Measurements from ENCODE around the gene CTNS. TPM values are rescaled to one million over a fixed set of nuclear protein-coding genes. Genes with fewer than 3 reads are reported as not detected.

Gene CTNS
- polyA plus RNA-seq, 1 donor from 2014 or later: 8.8 TPM

DNA sequence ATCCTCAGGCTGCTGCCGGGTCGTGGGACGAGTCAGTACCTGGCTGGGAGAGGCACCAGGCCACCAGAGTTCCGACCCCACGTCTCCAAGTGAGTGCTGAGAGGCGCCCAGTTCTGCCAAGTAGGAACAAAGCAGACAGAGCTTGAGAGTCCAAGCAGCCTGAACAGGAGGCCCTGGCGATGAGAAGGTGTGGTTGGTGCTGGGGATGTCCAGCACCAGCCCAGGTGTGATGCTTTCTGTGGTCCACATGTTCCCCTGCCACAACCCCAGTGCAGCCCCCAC lies 21.0 kb downstream of the CTNS start:
- Histone ChIP-seq H3K4me3 (ENCODE audit: low read length) (no peak overlapping the region), H3F3A (ENCODE audit: insufficient read depth, low read length, poor library complexity, severe bottlenecking) (no peaks in the 10 kb centered on the region), H4K20me1 (ENCODE audit: insufficient read depth) (no peaks in the 10 kb centered on the region), H3K9ac (ENCODE audit: low read length) (no peak overlapping the region), H3K27me3 (ENCODE audit: insufficient read depth, low read depth, low read length) (no peaks in the 10 kb centered on the region), H3K36me3 (ENCODE audit: insufficient read depth, low read length) (no peaks in the 10 kb centered on the region), H3K4me2 (ENCODE audit: low read length) (no peak overlapping the region), H2AFZ (ENCODE audit: low read depth, low read length) (no peak overlapping the region), H3K9me3 (ENCODE audit: low read length) (no peaks in the 10 kb centered on the region), H3K79me2 (replicated peaks; ENCODE audit: insufficient read depth, low read length) (no peaks in the 10 kb centered on the region), H3K27ac (ENCODE audit: low read length) (no peak overlapping the region), H3K9me2 (ENCODE audit: insufficient read depth, low read length) (no peaks in the 10 kb centered on the region)
- no peak for TF ChIP-seq POLR2AphosphoS5 (IDR thresholded peaks at IDR 0.05)
- no peak for TF ChIP-seq SMC3 (conservative IDR thresholded peaks at IDR 0.05; ENCODE audit: poor library complexity)
- TF ChIP-seq EZH2 (IDR thresholded peaks at IDR 0.05; ENCODE audit: borderline replicate concordance, insufficient read depth, low read length, poor library complexity, severe bottlenecking): no peak
- TF ChIP-seq, protein P1, sequence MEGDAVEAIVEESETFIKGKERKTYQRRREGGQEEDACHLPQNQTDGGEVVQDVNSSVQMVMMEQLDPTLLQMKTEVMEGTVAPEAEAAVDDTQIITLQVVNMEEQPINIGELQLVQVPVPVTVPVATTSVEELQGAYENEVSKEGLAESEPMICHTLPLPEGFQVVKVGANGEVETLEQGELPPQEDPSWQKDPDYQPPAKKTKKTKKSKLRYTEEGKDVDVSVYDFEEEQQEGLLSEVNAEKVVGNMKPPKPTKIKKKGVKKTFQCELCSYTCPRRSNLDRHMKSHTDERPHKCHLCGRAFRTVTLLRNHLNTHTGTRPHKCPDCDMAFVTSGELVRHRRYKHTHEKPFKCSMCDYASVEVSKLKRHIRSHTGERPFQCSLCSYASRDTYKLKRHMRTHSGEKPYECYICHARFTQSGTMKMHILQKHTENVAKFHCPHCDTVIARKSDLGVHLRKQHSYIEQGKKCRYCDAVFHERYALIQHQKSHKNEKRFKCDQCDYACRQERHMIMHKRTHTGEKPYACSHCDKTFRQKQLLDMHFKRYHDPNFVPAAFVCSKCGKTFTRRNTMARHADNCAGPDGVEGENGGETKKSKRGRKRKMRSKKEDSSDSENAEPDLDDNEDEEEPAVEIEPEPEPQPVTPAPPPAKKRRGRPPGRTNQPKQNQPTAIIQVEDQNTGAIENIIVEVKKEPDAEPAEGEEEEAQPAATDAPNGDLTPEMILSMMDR (IDR thresholded peaks at IDR 0.05; ENCODE audit: poor library complexity, severe bottlenecking): no peak
- TF ChIP-seq, protein P2, sequence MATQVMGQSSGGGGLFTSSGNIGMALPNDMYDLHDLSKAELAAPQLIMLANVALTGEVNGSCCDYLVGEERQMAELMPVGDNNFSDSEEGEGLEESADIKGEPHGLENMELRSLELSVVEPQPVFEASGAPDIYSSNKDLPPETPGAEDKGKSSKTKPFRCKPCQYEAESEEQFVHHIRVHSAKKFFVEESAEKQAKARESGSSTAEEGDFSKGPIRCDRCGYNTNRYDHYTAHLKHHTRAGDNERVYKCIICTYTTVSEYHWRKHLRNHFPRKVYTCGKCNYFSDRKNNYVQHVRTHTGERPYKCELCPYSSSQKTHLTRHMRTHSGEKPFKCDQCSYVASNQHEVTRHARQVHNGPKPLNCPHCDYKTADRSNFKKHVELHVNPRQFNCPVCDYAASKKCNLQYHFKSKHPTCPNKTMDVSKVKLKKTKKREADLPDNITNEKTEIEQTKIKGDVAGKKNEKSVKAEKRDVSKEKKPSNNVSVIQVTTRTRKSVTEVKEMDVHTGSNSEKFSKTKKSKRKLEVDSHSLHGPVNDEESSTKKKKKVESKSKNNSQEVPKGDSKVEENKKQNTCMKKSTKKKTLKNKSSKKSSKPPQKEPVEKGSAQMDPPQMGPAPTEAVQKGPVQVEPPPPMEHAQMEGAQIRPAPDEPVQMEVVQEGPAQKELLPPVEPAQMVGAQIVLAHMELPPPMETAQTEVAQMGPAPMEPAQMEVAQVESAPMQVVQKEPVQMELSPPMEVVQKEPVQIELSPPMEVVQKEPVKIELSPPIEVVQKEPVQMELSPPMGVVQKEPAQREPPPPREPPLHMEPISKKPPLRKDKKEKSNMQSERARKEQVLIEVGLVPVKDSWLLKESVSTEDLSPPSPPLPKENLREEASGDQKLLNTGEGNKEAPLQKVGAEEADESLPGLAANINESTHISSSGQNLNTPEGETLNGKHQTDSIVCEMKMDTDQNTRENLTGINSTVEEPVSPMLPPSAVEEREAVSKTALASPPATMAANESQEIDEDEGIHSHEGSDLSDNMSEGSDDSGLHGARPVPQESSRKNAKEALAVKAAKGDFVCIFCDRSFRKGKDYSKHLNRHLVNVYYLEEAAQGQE (IDR thresholded peaks at IDR 0.05; ENCODE audit: borderline replicate concordance): no peak

DNA sequence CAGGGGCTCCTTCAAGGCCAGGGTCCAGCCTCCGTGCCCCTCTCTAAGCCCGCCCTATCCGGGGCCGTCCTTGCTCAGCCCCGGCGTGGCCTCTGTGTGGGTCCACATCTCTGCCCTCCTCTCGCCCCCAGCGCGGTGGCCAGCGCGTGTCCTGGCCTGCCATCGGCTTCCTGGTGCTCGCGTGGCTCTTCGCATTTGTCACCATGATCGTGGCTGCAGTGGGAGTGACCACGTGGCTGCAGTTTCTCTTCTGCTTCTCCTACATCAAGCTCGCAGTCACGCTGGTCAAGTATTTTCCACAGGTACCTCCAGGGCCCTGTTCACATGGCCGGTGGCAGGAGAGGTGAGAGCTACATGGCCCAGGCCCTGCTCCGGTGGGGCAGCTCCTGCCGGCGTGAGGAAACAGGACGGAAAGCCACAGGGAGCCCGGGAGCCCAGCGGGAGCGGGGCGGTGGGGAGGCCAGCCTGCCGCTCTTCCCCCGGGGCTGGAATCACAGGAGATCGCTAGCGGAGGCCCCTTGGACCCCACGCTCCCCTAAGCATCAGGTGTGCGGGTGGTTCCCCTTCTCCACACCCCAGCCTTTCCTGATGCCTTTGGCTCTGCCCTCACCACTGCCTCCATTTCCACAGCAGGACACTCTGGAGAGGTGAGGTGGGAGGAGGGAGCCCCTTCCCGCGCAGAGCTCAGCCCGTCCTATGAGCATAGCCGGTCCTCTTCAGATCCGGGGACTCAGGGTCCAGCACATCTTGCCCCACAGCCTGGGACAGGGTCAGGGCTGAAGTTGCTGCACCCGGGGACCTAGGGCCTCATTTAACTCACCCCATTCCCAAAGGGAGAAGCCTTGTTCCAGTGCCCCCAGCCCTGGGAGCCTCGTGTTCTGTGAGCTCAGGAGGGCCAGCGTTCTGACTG lies 21.6 kb downstream of the CTNS start:
- no peak overlapping the region for H2AFZ ChIP-seq (ENCODE audit: low read depth, low read length)
- H3K4me3 ChIP-seq (ENCODE audit: low read length): no peak overlapping the region
- H3K9me2 ChIP-seq (ENCODE audit: insufficient read depth, low read length): no peaks in the 10 kb centered on the region
- no peak overlapping the region for H3K9ac ChIP-seq (ENCODE audit: low read length)
- H3K36me3 ChIP-seq (ENCODE audit: insufficient read depth, low read length): no peaks in the 10 kb centered on the region
- TF ChIP-seq TAF1 (IDR thresholded peaks at IDR 0.05; ENCODE audit: low read depth) (no peak), RAD21 (conservative IDR thresholded peaks at IDR 0.05) (no peak), POLR2AphosphoS5 (IDR thresholded peaks at IDR 0.05) (no peak), EP300 (conservative IDR thresholded peaks at IDR 0.05; ENCODE audit: poor library complexity, severe bottlenecking) (no peak), SMC3 (conservative IDR thresholded peaks at IDR 0.05; ENCODE audit: poor library complexity) (no peak), MXI1 (conservative IDR thresholded peaks at IDR 0.05; ENCODE audit: poor library complexity, severe bottlenecking) (no peak), EZH2 (IDR thresholded peaks at IDR 0.05; ENCODE audit: borderline replicate concordance, insufficient read depth, low read length, poor library complexity, severe bottlenecking) (no peak)
- TF ChIP-seq, protein P2 (IDR thresholded peaks at IDR 0.05; ENCODE audit: borderline replicate concordance): no peak
- TF ChIP-seq, protein P1 (IDR thresholded peaks at IDR 0.05; ENCODE audit: poor library complexity, severe bottlenecking): no peak
- H3K9me3 ChIP-seq (ENCODE audit: low read length): no peaks in the 10 kb centered on the region
- H4K20me1 ChIP-seq (ENCODE audit: insufficient read depth): no peaks in the 10 kb centered on the region
- H3K4me2 ChIP-seq (ENCODE audit: low read length): no peak overlapping the region
- no peaks in the 10 kb centered on the region for H3F3A ChIP-seq (ENCODE audit: insufficient read depth, low read length, poor library complexity, severe bottlenecking)
- H3K79me2 ChIP-seq (replicated peaks; ENCODE audit: insufficient read depth, low read length): no peaks in the 10 kb centered on the region
- H3K27ac ChIP-seq (ENCODE audit: low read length): no peak overlapping the region
- no peaks in the 10 kb centered on the region for H3K27me3 ChIP-seq (ENCODE audit: insufficient read depth, low read depth, low read length)
